Measurements from ENCODE around the gene IPO11.
A peak's percentile ranks its signal among the peaks of the same experiment; 100 is the strongest.

Gene IPO11

DNA sequence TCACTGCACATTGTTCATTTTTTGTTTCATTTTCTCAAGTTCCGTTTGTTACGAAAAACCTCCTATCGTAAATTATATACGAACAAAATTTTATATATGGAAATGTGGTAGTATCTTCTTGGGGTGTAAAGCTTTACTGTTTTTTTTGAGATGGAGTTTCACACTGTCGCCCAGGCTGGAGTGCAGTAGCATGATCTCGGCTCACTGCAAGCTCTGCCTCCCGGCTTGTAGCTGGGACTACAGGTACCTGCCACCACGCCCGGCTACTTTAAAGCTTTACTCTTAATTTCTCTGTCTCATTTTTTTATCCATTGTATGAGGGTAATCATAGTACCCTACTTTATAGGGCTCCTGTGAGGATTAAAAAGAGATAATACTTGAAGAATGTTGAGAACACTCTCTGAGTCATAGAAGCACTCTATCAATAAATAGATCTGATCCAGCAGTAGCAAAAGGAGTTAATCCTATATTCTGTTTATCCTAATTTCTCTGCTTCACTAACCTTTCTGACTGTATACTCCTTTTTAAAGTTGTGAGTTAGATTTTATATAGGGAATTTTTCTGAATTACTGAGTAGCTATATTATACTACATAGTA is 160.5 kb downstream of the IPO11 start:
- no peak for DNase-seq (ENCODE audit: low spot score)

GRCh38 chr5:62574599-62574998 is 162.0 kb downstream of the IPO11 start:
- no peak for DNase-seq (ENCODE audit: low spot score)

DNA sequence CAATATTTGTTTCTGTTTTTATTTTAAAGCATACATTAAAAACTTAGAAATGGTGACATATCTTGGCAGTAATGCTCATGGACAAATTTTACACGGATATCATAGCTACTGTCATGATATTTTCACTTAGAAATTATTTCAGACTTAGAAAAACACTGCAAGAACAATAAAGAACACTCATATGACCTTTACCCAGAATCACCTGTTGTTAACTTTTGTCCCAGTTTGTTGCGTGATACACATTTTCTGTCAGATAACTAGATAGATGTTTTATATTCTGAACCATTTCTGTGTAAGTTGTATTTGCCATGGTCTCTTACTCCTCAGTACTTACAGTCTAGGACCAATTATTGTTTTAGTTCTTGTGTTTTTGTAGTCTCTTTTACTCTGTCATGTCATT is 162.5 kb downstream of the IPO11 start:
- DNase-seq (ENCODE audit: low spot score): no peak

DNA sequence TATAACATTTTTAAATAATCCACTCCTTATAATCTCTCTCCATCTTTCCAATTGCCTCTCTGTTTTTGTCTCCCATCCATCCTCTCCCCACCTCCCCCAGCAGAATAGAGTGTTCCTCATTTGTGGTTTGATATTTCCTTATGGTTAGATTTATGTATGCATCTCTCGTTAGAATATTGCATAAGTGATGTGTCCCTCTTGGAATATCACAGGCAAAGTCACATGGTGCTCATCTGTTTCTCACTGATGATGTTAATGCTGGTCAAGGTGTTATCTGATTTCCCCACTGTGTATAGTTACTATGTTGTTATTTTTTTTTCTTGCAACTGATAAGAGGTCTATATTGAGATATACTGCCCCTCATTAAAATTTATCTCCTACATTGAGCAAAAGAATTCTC is 162.9 kb downstream of the IPO11 start:
- no peak for DNase-seq (ENCODE audit: low spot score)

DNA sequence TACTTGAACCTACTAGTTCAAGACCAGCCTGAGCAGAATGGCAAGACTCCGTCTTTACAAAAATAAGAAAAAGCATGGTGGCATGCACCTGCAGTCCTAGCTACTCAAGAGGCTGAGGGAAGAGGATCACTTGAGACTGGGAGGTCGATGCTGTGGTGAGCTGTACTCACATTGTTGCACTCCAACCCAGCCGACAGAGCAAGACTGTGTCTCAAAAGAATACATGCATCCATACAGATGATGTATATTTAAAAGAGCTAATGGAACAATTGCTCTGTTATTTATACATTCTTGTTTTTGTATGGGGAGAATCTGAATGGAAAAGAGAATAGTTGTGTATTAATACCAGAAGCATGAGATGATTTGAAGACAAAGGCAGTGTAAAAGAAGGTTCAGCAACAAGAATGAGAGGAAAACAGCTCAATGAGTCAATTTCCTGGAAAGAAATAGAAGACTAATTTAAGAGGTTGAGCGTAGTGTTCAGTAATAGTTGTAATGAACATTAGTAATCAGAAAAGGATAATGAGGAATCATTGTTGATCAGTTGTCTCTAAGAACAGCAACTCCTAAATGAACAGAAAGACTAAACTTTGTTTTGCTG is 164.1 kb downstream of the IPO11 start:
- peak; percentile 34 for DNase-seq (ENCODE audit: low spot score)

DNA sequence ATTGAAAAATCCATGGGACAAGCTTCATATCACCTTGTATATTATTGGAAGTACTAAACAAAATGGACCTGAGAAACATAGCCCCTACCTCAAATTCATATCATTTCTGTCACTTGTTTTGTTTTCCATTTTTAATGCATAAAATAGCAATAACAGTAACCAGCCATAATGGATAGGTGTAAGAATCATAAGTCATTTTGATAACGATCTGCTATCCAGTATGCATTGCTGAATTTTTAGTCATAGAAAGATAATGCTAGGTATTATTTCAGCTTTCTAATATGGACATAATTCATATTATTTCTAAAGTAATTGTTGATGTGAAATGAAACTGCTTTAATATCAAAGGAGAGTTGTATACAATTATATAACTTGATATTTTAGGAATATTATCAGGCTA is 164.9 kb downstream of the IPO11 start:
- no peak for DNase-seq (ENCODE audit: low spot score)

DNA sequence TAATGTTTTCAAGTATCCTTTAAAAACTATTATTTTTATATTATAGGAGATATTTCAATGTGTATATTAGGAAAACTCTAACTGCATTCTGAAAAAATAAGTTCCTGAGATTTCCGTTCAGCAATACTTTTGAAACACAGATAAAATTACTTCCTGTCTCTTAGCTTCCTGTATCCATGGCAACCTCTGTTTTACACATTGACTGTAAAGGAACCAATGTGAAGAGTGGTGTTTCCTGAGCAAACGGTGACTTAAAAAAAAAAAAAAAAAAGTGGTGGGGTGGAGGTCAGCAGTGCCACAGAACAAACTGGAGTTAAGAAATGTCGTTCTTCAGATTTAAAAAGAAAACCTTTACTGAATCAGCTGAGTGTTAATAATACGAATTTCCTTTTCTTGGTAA is 166.0 kb downstream of the IPO11 start, which contains the start of gene LRRC70:
TSS of gene LRRC70 (plus strand) at position 280 of the 400 bp plus-strand sequence. CDS start 620 bp downstream, outside the sequence.
- DNase-seq (ENCODE audit: low spot score): peak; percentile 83

- DNase-seq (ENCODE audit: low spot score): no peak
Observed at GRCh38 chr5:62579761-62580160, 167.2 kb downstream of the IPO11 start.

- DNase-seq (ENCODE audit: low spot score): no peak
Observed at GRCh38 chr5:62581836-62582597, 169.5 kb downstream of the IPO11 start.

- no peak for DNase-seq (ENCODE audit: low spot score)
Observed at GRCh38 chr5:62584391-62584790, 171.8 kb downstream of the IPO11 start.

GRCh38 chr5:62585306-62585705 is 172.7 kb downstream of the IPO11 start:
- DNase-seq (ENCODE audit: low spot score): no peak

- no peak for DNase-seq (ENCODE audit: low spot score)
Observed at GRCh38 chr5:62585751-62586150, 173.2 kb downstream of the IPO11 start.

DNA sequence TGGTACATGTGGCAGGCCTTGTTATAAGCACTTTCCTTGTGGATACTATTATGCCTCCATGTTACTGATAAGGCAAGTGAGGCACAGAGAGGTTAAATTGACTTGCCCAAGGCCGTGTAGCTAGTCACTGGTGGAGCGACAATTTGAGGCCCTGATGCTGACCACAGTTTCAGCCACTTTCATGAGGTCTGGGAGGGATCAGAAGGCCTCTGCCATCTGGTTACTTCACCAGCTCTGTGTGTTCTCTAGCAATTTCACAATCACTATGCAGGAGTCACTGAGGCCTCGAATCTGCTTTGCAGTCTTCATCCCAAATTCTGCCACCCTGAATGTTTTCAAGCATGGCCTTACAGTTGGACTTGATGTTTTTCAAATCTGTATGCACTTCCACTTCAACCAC is 175.2 kb downstream of the IPO11 start:
- no peak for DNase-seq (ENCODE audit: low spot score)

GRCh38 chr5:62588668-62589067 is 176.1 kb downstream of the IPO11 start:
- no peak for DNase-seq (ENCODE audit: low spot score)

GRCh38 chr5:62589504-62589903 is 176.9 kb downstream of the IPO11 start:
- DNase-seq (ENCODE audit: low spot score): no peak

GRCh38 chr5:62590387-62590786 is 177.8 kb downstream of the IPO11 start:
- DNase-seq (ENCODE audit: low spot score): no peak

DNA sequence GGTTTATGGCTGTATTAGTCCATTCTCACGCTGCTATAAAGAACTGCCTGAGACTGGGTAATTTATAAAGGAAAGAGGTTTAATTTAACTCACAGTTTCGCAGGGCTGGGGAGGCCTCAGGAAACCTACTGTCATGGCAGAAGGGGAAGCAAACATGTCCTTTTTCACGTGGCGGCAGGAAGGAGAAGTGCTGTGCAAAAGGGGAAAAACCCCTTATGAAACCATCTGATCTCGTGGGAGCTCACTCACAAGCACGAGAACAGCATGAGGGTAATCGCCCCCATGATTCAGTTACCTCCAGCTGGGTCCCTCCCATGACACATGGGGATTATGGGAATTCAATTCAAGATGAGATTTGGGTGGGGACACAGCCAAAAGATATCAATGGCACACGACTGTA is 180.0 kb downstream of the IPO11 start:
- no peak for DNase-seq (ENCODE audit: low spot score)

DNA sequence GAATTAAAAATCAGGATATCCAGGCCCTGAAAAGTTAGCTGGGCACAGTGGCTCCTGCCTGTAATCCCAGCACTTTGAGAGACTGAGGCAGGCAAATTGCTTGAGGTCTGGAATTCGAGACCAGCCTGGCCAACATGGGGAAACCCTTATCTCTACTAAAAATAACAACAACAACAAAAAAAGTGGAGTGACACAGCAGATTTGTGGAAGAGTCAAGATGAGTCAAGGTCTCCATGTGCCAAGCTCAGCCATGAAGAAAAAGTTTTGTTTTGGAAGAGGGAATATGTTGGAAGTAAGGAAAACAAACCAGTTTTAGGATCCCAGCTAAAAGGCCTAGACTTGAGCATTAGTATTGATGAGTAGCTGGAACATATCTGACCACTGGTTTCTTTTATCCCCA is 180.8 kb downstream of the IPO11 start:
- no peak for DNase-seq (ENCODE audit: low spot score)

DNA sequence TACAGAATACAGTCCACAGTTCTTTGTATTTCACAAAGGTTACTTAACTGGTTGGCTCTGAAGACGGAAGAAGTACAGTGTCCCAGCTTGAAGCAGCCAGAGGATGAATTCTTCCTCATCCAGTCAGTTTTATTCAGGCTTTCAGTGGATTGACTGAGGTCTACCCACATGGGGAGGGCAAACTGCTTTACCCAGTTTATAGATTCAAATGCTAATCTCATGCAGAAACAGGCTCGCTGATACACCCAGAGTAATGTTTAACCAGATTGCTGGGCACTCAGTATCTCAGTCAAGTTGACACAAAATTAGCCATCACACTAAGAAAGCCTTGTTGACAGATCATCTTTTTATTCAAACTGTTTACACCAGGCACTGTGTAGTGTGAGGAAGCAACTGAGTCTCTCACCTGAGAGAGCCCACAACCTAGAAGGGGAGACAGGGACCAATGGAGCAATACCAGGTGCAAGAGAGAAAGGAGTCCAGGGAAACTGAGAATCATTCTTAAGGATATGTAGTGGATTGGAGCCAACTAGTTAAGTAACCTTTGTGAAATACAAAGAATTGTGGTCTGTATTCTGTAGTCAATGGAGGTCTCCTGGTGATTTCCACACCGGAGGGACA is 181.9 kb downstream of the IPO11 start:
- no peak for DNase-seq (ENCODE audit: low spot score)

GRCh38 chr5:62596096-62596495 is 183.5 kb downstream of the IPO11 start:
- DNase-seq (ENCODE audit: low spot score): no peak

DNA sequence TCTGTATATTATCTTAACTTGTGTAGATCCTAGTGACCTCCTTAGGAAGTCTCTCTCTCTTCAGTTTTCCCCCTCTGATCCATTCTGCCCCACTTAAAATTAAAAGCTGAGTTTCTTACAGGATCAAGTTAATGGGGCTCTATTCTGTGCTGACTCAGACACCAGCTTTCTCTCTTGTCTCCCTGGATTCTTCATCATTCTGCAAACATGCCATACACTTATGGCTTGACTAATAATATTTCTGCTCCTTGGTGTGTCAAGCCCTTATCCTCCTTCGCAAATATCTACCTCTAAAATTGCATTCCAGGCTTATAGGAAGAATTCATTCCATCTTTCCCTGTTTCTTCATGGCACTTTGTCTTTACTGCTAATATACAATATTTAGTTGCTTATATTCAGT is 184.1 kb downstream of the IPO11 start:
- no peak for DNase-seq (ENCODE audit: low spot score)

DNA sequence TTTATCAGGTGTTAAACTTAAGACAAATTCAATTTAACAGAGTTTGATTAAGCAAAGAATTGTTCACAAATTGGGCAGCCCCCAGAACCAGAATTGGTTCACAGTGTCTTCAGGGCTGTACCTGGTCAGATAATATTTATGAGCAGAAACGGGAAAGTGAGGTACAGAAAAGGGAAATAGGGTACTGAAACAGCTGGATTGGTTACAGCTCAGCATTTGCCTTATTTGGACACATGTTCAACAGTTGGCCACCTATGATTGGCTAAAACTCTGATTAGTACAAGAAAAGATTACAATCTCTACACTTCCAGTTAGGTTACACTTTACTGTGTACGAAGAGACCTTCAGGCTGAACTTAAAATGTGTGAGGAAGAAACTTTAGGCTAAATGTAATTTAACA is 184.8 kb downstream of the IPO11 start:
- no peak for DNase-seq (ENCODE audit: low spot score)
